Keratinocyte (primary cell): ENCODE measurements around the gene ARHGEF28. TPM values are rescaled to one million over a fixed set of nuclear protein-coding genes. Genes with fewer than 3 reads are reported as not detected.

Experiments
- DNase-seq: peaks from one replicate; pipeline ENCODE4 v3.0.0-alpha.2; 2011; ENCODE audit warnings: low read depth, missing footprints, low spot score
- FAIRE-seq: peaks from 2 replicates; lab custom pipeline; 2011; peaks lifted over from hg19 to GRCh38; lab: Jason Lieb, UNC
- H2AFZ ChIP-seq: 2 replicates; pipeline ENCODE4 v1.6.0; 2012; ENCODE audit warnings: low read length, control low read depth, inconsistent platforms; ENCODE audit not compliant: control insufficient read depth
- H3K27ac ChIP-seq: 2 replicates; pipeline ENCODE4 v1.5.1; 2011; ENCODE audit warnings: low read length; ENCODE audit not compliant: control insufficient read depth, insufficient read depth
- H3K27me3 ChIP-seq: 3 replicates; pipeline ENCODE4 v1.6.0; 2011; ENCODE audit warnings: low read length; ENCODE audit not compliant: control insufficient read depth, insufficient read depth; ENCODE audit errors: extremely low read depth
- H3K36me3 ChIP-seq, 2 experiments: 2 replicates in 1 of 2; 3 replicates in 1 of 2; pipeline ENCODE4 v1.5.1; 2011; ENCODE audit warnings: low read length in 2 of 2, mild to moderate bottlenecking in 1 of 2; ENCODE audit not compliant: control insufficient read depth in 2 of 2, insufficient read depth in 2 of 2; ENCODE audit errors: extremely low read depth in 1 of 2
- H3K4me1 ChIP-seq: 3 replicates; pipeline ENCODE4 v1.5.1; 2011; ENCODE audit warnings: low read length; ENCODE audit not compliant: control insufficient read depth, insufficient read depth; ENCODE audit errors: extremely low read depth
- H3K4me2 ChIP-seq: 3 replicates; pipeline ENCODE4 v1.6.0; 2011; ENCODE audit warnings: low read depth, low read length; ENCODE audit not compliant: control insufficient read depth, insufficient read depth; ENCODE audit errors: extremely low read depth
- H3K4me3 ChIP-seq, 3 experiments: fragments of 200-600 bp in 1 of 3; sonication (generic) in 1 of 3; 2 replicates in 2 of 3; 3 replicates in 1 of 3; pipeline ENCODE4 v1.5.1; 2011 to 2016; ENCODE audit warnings: low read length in 3 of 3, mild to moderate bottlenecking in 3 of 3, control low read depth in 2 of 3, inconsistent platforms in 1 of 3, low read depth in 1 of 3, mixed read lengths in 1 of 3, mixed run types in 1 of 3, moderate library complexity in 1 of 3; ENCODE audit not compliant: control insufficient read depth in 2 of 3, insufficient read depth in 2 of 3; ENCODE audit errors: extremely low read depth in 1 of 3
- H3K79me2 ChIP-seq: 2 replicates; pipeline ENCODE4 v1.6.0; 2012; ENCODE audit warnings: low read length; ENCODE audit not compliant: control insufficient read depth, insufficient read depth
- H3K9ac ChIP-seq: 3 replicates; pipeline ENCODE4 v1.6.0; 2011; ENCODE audit warnings: low read length; ENCODE audit not compliant: control insufficient read depth, insufficient read depth; ENCODE audit errors: extremely low read depth
- H3K9me1 ChIP-seq: 3 replicates; pipeline ENCODE4 v1.6.0; 2011; ENCODE audit warnings: low read length; ENCODE audit not compliant: control insufficient read depth, insufficient read depth; ENCODE audit errors: extremely low read depth
- H3K9me3 ChIP-seq: 2 replicates; pipeline ENCODE4 v1.5.1; 2012; ENCODE audit warnings: low read depth, low read length; ENCODE audit not compliant: control insufficient read depth
- H4K20me1 ChIP-seq: 3 replicates; pipeline ENCODE4 v1.6.0; 2011; ENCODE audit warnings: low read length; ENCODE audit not compliant: control insufficient read depth, insufficient read depth; ENCODE audit errors: extremely low read depth
- dilution Hi-C: fragments of 300-500 bp; cut with MboI; formaldehyde crosslinking; loops from one replicate; pipeline ENCODE4 v1.7.0; 2020; ENCODE audit warnings: low sequenced_read_pairs; ENCODE audit not compliant: extremely low pct_ligation_motif_present
- polyA plus RNA-seq, 5 experiments: library from polyadenylated mRNA; depleted of rRNA in 3 of 5; stranded (reverse) in 3 of 5; stranded (forward) in 1 of 5; unstranded in 1 of 5; fragments of >200 nt; gene quantifications; 1 replicate in 1 of 5; 2 replicates in 3 of 5; 3 replicates in 1 of 5; pipeline versions ENCODE4 v1.2.1 to v1.2.3, GENCODE V29; 2011 to 2012; ENCODE audit warnings: missing spikeins in 2 of 5, low read depth in 1 of 5, low replicate concordance in 1 of 5
- small RNA-seq, 3 experiments: library from RNA; depleted of rRNA; stranded (forward); fragments of <200 nt; gene quantifications; one replicate each; pipeline ENCODE3, GENCODE V24; 2012; ENCODE audit warnings: low read depth in 3 of 3, low replicate concordance in 1 of 3; ENCODE audit not compliant: insufficient read length in 3 of 3
- TF ChIP-seq, protein P1 (sequence below), 3 experiments: IDR thresholded peaks in 1 of 3; conservative IDR thresholded peaks in 1 of 3; optimal IDR thresholded peaks in 1 of 3; 2 replicates in 2 of 3; 3 replicates in 1 of 3; pipeline versions ENCODE3 to v1.5.1; 2011; ENCODE audit warnings: low read length in 3 of 3, mild to moderate bottlenecking in 3 of 3, moderate library complexity in 2 of 3, control low read depth in 1 of 3, inconsistent platforms in 1 of 3; ENCODE audit not compliant: insufficient read depth in 2 of 3; ENCODE audit errors: extremely low read depth in 1 of 3

ARHGEF28 gene
- polyA plus RNA-seq, 1 donor (not counting 4 experiments of a cell fraction or from before 2014, with no cell fraction given) = 31.6 TPM

DNA sequence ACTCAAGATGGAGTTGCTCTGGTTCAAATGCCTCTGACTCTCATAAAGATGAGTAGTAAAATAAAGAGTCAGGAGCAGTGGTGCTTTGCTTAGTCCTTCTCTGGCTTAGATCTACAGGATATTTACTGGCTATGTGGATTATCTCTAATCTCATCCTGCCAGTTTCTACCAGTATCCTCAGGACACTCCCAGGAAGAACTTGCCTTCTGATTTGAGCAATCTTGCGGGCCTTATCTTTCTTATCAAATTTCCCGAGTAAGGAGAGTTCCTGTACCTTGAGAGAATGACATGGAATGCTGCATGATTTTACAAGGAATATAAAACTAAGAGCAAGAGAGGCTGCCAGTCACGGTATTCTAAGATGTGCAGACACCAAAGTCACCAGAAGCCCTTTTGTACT, 364.0 kb downstream of the ARHGEF28 start:
- Histone ChIP-seq H3K4me2 (no peak overlapping the region), H4K20me1 (no peaks in the 10 kb centered on the region), H3K4me1 (peaks cover 32% of the 10 kb centered on the region), H3K9me3 (peaks cover 3% of the 10 kb centered on the region), H2AFZ (no peak overlapping the region), H3K27ac (no peak overlapping the region), H3K36me3 (no peaks in the 10 kb centered on the region), H3K9ac (no peak overlapping the region), H3K9me1 (no peaks in the 10 kb centered on the region), H3K27me3 (no peaks in the 10 kb centered on the region), H3K79me2 (no peaks in the 10 kb centered on the region), H3K4me3 (no peak overlapping the region)
- dilution Hi-C loops = no loop called here
- DNase-seq (no peak), FAIRE-seq (peak; percentile 32)
- TF ChIP-seq, protein P1, sequence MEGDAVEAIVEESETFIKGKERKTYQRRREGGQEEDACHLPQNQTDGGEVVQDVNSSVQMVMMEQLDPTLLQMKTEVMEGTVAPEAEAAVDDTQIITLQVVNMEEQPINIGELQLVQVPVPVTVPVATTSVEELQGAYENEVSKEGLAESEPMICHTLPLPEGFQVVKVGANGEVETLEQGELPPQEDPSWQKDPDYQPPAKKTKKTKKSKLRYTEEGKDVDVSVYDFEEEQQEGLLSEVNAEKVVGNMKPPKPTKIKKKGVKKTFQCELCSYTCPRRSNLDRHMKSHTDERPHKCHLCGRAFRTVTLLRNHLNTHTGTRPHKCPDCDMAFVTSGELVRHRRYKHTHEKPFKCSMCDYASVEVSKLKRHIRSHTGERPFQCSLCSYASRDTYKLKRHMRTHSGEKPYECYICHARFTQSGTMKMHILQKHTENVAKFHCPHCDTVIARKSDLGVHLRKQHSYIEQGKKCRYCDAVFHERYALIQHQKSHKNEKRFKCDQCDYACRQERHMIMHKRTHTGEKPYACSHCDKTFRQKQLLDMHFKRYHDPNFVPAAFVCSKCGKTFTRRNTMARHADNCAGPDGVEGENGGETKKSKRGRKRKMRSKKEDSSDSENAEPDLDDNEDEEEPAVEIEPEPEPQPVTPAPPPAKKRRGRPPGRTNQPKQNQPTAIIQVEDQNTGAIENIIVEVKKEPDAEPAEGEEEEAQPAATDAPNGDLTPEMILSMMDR (optimal IDR thresholded peaks at IDR 0.05 in 1 of 3, IDR thresholded peaks at IDR 0.05 in 1 of 3, conservative IDR thresholded peaks at IDR 0.05 in 1 of 3; ENCODE audit: extremely low read depth in 1 of 3, insufficient read depth in 2 of 3, low read length in 3 of 3) = no peak

Small RNA genes lying within 50 kb of the gene (small RNA-seq; reads per million reads assigned to genes)
- gene RNU7-196P = 0 reads per million in 3 experiments

Other genes with a start within 250 kb of the ARHGEF28 start
- 2.9 to 11.9 TPM (median 7.0 TPM) in 3 replicates for gene FOXD1, start 177.4 kb upstream of the ARHGEF28 start, polyA plus RNA-seq
- 505 to 857 TPM (median 694 TPM) in 3 replicates for gene BTF3, start 127.8 kb upstream of the ARHGEF28 start, polyA plus RNA-seq
- gene ANKRA2, start 60.6 kb upstream of the ARHGEF28 start, polyA plus RNA-seq = 8.7 to 20.6 TPM (median 16.6 TPM) in 3 replicates
- 16.3 to 28.3 TPM (median 21.7 TPM) in 3 replicates for gene UTP15, start 60.5 kb upstream of the ARHGEF28 start, polyA plus RNA-seq